Measurements from ENCODE around the gene CTNNBL1.

The CTNNBL1 gene

GRCh38 chr20:37742131-37742530, 48.3 kb downstream of the CTNNBL1 start:
- DNase-seq: no peak

GRCh38 chr20:37744347-37744746, 50.5 kb downstream of the CTNNBL1 start:
- DNase-seq: no peak

- DNase-seq: no peak
These were observed 51.7 kb downstream of the CTNNBL1 start for GRCh38 chr20:37745553-37745952.

GRCh38 chr20:37748015-37748414, 54.2 kb downstream of the CTNNBL1 start:
- DNase-seq: no peak

- DNase-seq: no peak
These were observed 55.4 kb downstream of the CTNNBL1 start for GRCh38 chr20:37749218-37749617.

GRCh38 chr20:37749620-37750403, 56.0 kb downstream of the CTNNBL1 start:
- DNase-seq: no peak

GRCh38 chr20:37755665-37756064, 61.8 kb downstream of the CTNNBL1 start:
- peak in 1 of 2 donors; percentile 8 for DNase-seq

GRCh38 chr20:37756234-37756633, 62.4 kb downstream of the CTNNBL1 start:
- no peak for DNase-seq

GRCh38 chr20:37757550-37757949, 63.7 kb downstream of the CTNNBL1 start:
- DNase-seq: no peak

GRCh38 chr20:37758332-37758731, 64.5 kb downstream of the CTNNBL1 start:
- no peak for DNase-seq

- DNase-seq: no peak
These were observed 65.3 kb downstream of the CTNNBL1 start for GRCh38 chr20:37759052-37759553.

GRCh38 chr20:37759761-37760209, 66.0 kb downstream of the CTNNBL1 start:
- no peak for DNase-seq

- DNase-seq: no peak
These were observed 66.5 kb downstream of the CTNNBL1 start for GRCh38 chr20:37760322-37760721.

- no peak for DNase-seq
These were observed 69.1 kb downstream of the CTNNBL1 start for GRCh38 chr20:37762716-37763485.

- no peak for DNase-seq
These were observed 70.6 kb downstream of the CTNNBL1 start for GRCh38 chr20:37764333-37764935.

- no peak for DNase-seq
These were observed 77.1 kb downstream of the CTNNBL1 start for GRCh38 chr20:37770908-37771307.

GRCh38 chr20:37773291-37773826, 79.5 kb downstream of the CTNNBL1 start:
- no peak for DNase-seq

GRCh38 chr20:37774156-37774555, 80.3 kb downstream of the CTNNBL1 start:
- DNase-seq: no peak

- DNase-seq: no peak
These were observed 81.4 kb downstream of the CTNNBL1 start for GRCh38 chr20:37775200-37775599.

- DNase-seq: no peak
These were observed 82.2 kb downstream of the CTNNBL1 start for GRCh38 chr20:37776049-37776448.

- no peak for DNase-seq
These were observed 82.7 kb downstream of the CTNNBL1 start for GRCh38 chr20:37776526-37776925.

- DNase-seq: peak in 1 of 2 donors; percentile 46
These were observed 83.5 kb downstream of the CTNNBL1 start for GRCh38 chr20:37777012-37777950.

All from hippocampal formation (tissue), 2 donors.